Adrenal gland (tissue), 5 donors: ENCODE measurements around the gene NME5.

ENCODE experiments used
- POLR2A ChIP-seq, 2 donors: fragments of 450-650 bp; IDR thresholded peaks; one replicate each; pipeline ENCODE4 v1.6.1; 2017; ENCODE audit warnings: antibody characterized with exemption in 2 of 2, mild to moderate bottlenecking in 2 of 2, moderate library complexity in 1 of 2
- TF ChIP-seq, protein P1 (sequence below), 6 experiments: fragments of 450-650 bp in 4 of 6; fragments of 200-600 bp in 2 of 6; sonication (generic) in 1 of 6; IDR thresholded peaks; 1 replicate in 5 of 6; 2 replicates in 1 of 6; pipeline versions ENCODE4 v1.5.1 to v1.8.0; 2016 to 2021; ENCODE audit warnings: antibody characterized with exemption in 6 of 6, mild to moderate bottlenecking in 2 of 6, moderate library complexity in 1 of 6
- donor health status: DM: no; HTN: no; CAD: no.

DNA sequence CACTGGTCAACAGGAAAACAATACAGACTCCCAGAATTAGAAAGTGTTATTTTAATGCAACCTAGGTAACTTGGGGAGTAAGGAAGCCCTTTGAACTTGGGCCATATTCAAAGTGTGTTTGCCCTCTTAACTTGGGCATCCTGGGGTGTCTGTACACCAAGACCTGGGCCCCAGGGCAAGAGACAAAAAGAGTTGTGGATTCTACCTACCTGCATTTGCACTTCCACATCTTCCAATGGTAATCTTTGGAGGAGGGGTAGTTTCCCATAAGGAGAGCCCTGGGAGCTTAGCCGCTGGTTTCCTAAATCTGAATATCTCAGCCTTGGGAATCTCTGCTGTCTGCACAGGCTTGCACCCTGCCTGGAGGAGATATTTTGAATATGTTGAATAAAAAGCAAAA is 46.9 kb downstream of the NME5 start:
- TF ChIP-seq, protein P1, sequence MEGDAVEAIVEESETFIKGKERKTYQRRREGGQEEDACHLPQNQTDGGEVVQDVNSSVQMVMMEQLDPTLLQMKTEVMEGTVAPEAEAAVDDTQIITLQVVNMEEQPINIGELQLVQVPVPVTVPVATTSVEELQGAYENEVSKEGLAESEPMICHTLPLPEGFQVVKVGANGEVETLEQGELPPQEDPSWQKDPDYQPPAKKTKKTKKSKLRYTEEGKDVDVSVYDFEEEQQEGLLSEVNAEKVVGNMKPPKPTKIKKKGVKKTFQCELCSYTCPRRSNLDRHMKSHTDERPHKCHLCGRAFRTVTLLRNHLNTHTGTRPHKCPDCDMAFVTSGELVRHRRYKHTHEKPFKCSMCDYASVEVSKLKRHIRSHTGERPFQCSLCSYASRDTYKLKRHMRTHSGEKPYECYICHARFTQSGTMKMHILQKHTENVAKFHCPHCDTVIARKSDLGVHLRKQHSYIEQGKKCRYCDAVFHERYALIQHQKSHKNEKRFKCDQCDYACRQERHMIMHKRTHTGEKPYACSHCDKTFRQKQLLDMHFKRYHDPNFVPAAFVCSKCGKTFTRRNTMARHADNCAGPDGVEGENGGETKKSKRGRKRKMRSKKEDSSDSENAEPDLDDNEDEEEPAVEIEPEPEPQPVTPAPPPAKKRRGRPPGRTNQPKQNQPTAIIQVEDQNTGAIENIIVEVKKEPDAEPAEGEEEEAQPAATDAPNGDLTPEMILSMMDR (IDR thresholded peaks at IDR 0.05): no peak
- TF ChIP-seq POLR2A (IDR thresholded peaks at IDR 0.05): no peak
